Activated T-cell treated with anti-CD3 and anti-CD28 coated beads, Interleukin-2, amount 50 U/mL, for 72 hours (primary cell): Measurements from ENCODE around the gene CAMSAP1. TPM values are rescaled to one million over a fixed set of nuclear protein-coding genes. Genes with fewer than 3 reads are reported as not detected.

Experiments used
- ATAC-seq, 2 donors: fragments of 150-1000 bp; cut with Tn5 transposase; replicated peaks in 1 of 2; 2 replicates each; pipeline ENCODE4 v1.10.0; 2021; ENCODE audit warnings: moderate library complexity in 2 of 2, mild to moderate bottlenecking in 1 of 2
- DNase-seq, 2 donors: peaks; one replicate each; pipeline ENCODE4 v3.0.0; 2021 to 2022; ENCODE audit warnings: mixed read lengths in 1 of 2
- H3K27ac Mint-ChIP-seq: one replicate; pipeline ENCODE4 v1.8.0; 2022; ENCODE audit warnings: mild to moderate bottlenecking, moderate library complexity, mixed read lengths
- H3K27me3 Mint-ChIP-seq: one replicate; pipeline ENCODE4 v1.8.0; 2022; ENCODE audit warnings: low read depth, mixed read lengths
- H3K36me3 Mint-ChIP-seq, 2 donors: one replicate each; pipeline ENCODE4 v1.8.0; 2022; ENCODE audit warnings: mixed read lengths in 2 of 2, mild to moderate bottlenecking in 1 of 2; ENCODE audit not compliant: insufficient read depth in 2 of 2
- H3K4me1 Mint-ChIP-seq: one replicate; pipeline ENCODE4 v1.8.0; 2022; ENCODE audit warnings: low read depth, mixed read lengths
- H3K4me3 Mint-ChIP-seq, 2 donors: one replicate each; pipeline ENCODE4 v1.8.0; 2022; ENCODE audit warnings: mild to moderate bottlenecking in 2 of 2, mixed read lengths in 2 of 2, moderate library complexity in 2 of 2
- H3K9me3 Mint-ChIP-seq, 2 donors: one replicate each; pipeline ENCODE4 v1.8.0; 2022; ENCODE audit warnings: mixed read lengths in 2 of 2
- total RNA-seq, 2 donors: library from RNA; stranded (reverse); gene quantifications; one replicate each; pipeline ENCODE4 v1.2.3, GENCODE V29; 2022

The CAMSAP1 gene
- total RNA-seq, 2 donors from 2014 or later, result 42.2 to 53.4 TPM

DNA sequence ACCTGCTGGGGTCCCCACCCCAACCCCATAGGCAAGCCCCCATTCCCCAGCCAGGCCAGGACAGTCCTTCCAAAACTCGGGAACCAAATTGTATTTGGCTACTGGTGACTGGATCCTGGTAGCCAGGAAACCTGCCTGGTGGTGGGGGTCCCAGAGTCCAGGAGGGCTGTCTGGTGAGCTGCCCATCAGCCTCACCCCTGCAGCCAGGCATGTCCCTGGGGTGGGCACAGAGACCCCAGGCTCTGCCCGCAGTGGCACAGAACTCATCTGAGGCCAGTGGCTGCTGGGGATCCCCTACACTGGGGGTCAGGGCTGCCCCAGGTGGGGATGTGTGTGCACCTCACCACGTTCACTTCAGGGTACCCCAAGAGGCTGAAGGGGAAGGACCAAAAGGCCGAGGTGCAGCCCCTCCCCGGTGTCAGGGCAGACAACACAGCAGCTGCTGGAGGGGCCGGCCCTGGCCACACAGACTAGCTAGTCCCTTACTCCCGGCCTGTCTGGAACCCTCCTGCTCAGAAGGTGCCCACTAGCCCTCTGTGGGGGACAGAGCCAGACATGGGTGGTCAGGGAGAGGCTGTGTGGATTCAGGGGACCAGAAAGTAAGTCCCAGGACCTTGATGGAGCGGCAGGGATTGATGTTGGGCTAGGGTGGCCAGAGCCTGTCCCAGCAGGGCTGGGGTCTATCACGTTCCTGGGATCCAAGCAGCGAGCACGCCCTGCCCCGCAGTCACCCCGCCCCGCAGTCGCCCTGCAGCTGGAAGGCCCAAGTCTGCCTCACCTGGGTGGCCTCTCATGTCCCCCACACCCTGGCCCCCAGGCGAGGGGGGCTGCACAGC is 113.9 kb downstream of the CAMSAP1 start:
- Mint-ChIP-seq H3K4me3 (no peak overlapping the region), H3K36me3 (no peaks in the 10 kb centered on the region), H3K4me1 (no peaks in the 10 kb centered on the region), H3K27me3 (no peaks in the 10 kb centered on the region), H3K27ac (no peak overlapping the region), H3K9me3 (no peaks in the 10 kb centered on the region)
- no peak for DNase-seq
- ATAC-seq, result no peak

DNA sequence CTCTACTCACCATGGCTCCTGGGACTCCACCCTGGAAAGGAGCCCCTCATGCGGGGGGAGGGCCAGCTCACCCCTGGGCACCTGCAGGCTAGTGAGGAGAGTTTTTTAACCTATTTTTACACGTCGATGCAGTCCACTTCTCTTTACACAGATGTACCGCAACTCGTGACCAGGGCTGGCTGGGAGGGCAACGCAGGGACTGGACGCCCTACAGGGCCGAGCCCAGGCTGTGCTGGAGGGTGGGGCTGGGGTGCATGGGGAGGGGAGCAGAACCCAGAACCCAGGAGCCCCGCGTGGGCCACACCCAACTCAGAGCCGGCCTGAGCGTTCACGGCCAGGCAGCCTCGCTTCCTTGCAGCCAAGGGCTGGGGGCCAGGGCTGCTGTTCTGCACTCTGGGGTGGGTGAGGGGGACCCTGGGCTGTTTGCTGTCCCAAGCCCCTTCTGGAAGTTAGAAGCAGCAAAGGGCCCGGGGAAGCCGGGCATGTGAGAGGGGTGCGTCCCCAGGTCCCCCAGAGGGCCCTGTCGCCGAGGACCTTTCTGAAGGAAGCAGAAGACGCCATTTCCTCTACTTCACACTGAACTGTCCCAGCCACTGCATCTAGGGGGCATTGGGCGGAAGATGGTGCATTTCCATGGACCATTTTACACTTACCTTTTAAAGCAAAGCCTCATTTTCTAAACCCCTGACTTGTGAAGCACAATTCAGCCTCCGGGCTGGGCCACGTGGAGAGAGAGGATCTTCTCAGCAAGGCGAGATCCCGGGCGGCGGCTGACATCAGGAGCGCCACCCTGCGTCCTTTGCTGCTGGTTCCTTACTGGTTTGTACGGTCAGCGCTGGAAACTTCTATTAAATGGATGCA is 114.8 kb downstream of the CAMSAP1 start:
- Mint-ChIP-seq H3K4me3 (no peak overlapping the region), H3K4me1 (no peaks in the 10 kb centered on the region), H3K27ac (no peak overlapping the region), H3K9me3 (no peaks in the 10 kb centered on the region), H3K27me3 (no peaks in the 10 kb centered on the region), H3K36me3 (no peaks in the 10 kb centered on the region)
- DNase-seq (no peak), ATAC-seq (no peak)

DNA sequence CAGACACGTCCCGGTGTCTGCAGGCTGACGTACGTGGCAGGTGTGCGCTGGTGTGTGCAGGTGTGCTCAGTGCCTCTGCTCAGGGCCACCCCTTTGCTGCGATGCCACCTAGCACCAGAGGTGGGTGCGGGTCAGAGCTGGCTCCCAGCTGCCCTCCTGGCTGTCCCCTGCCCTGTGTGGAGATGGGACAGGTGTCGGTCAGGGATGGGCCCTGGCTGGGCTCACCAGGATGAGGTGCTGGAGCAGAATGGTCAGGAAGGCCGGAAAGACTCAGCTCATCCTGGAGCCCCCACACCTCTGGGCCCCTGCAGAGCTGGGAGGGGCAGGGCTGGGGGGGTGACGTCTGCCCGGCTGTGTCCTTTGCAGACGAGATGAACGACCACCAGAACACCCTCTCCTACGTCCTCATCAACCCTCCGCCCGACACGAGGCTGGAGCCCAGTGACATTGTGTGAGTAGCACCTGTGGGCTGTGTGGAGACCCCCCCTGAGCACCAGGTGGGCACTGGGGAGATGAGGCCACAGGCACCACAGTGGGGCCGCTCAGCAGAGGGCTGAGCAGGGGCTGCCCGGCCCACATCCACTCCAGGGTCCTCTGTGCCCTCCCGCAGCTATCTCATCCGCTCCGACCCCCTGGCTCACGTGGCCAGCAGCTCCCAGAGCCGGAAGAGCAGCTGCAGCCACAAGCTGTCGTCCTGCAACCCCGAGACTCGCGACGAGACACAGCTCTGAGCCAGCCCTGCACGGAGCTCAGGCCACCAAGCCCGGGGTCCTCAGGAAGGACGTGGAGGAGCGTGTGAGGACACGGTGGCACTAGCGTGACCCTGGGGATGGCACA is 115.7 kb downstream of the CAMSAP1 start:
- Mint-ChIP-seq H3K36me3 (no peaks in the 10 kb centered on the region), H3K4me1 (no peaks in the 10 kb centered on the region), H3K27me3 (no peaks in the 10 kb centered on the region), H3K4me3 (no peak overlapping the region), H3K9me3 (no peaks in the 10 kb centered on the region), H3K27ac (no peak overlapping the region)
- no peak for DNase-seq
- ATAC-seq, result peak in 1 of 2 donors; percentile 12

DNA sequence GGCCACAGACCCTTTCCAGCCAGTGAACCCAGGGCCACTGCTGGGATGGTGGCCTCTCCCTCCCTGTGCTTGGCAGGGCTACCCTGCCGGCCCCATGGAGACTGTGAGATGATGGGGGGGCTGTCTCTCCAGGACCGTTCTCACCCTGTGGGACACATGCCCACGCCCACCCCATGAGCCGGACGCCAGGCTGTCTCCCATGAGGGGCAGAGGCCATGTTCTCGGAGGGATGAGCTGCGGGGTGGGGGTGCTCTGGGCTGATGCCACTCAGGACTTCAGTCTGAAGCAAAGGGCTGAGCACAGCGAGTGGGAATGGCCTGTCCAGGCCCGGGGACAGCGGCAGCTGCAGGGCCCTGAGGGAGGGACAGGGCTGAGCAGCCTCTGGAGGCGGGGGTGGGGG is 116.5 kb downstream of the CAMSAP1 start:
- no peaks in the 10 kb centered on the region for H3K27me3 Mint-ChIP-seq

DNA sequence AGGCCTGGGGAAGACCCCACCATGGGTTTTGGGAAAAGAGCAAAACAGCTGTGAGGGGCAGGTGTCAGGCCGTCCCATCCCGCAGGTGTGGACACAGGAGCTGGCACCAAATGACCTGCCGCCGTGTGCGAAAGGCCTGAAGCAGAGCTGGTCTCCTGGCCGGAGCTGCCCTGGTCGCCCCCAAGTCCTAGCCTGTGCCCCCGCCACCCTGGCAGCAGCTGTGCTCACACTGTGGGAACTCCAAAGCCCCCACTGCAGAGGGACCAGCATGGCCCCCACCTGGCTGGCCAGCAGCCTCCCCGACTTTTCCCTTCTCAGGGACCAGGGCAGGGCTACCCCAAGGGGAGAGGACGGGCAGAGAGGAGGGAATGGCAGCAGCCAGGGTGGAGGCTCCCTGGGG is 117.0 kb downstream of the CAMSAP1 start:
- no peak for DNase-seq
- H3K9me3 Mint-ChIP-seq, result no peaks in the 10 kb centered on the region
- H3K36me3 Mint-ChIP-seq, result no peaks in the 10 kb centered on the region
- no peak for ATAC-seq
- H3K4me1 Mint-ChIP-seq, result no peaks in the 10 kb centered on the region
- H3K27me3 Mint-ChIP-seq, result no peaks in the 10 kb centered on the region
- no peak overlapping the region for H3K4me3 Mint-ChIP-seq
- H3K27ac Mint-ChIP-seq, result no peak overlapping the region

More for the DNA sequence above, 116.5 kb downstream of the CAMSAP1 start:
- H3K9me3 Mint-ChIP-seq, result no peaks in the 10 kb centered on the region
- no peak overlapping the region for H3K27ac Mint-ChIP-seq
- no peaks in the 10 kb centered on the region for H3K4me1 Mint-ChIP-seq
- DNase-seq, result no peak
- no peak for ATAC-seq
- no peak overlapping the region for H3K4me3 Mint-ChIP-seq
- no peaks in the 10 kb centered on the region for H3K36me3 Mint-ChIP-seq

DNA sequence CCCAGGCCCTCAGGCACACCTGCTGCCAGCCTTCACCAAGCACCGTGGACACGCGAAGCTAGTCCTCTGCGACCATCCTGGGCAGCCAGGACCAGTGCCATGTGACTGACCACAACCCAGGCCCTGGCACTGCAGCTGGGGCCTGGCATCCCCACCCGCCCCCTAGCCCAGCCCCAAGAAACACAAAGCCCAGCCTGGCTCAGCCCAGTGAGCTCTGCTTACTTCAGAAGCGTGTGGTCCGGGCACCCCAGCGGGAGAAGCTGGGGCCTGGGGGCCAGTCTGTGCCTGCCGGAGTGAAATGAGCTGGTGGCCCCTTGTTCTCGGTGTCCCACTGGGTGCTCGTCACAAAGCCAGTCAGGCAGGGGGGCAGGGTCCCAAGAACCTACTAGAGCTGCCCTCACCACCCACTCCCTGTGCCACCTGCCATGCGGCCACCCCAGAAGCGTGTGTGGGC is 117.5 kb downstream of the CAMSAP1 start:
- Mint-ChIP-seq H3K36me3 (no peaks in the 10 kb centered on the region), H3K27ac (no peak overlapping the region), H3K9me3 (no peaks in the 10 kb centered on the region), H3K4me1 (no peaks in the 10 kb centered on the region), H3K27me3 (no peaks in the 10 kb centered on the region), H3K4me3 (no peak overlapping the region)
- ATAC-seq (no peak), DNase-seq (no peak)

DNA sequence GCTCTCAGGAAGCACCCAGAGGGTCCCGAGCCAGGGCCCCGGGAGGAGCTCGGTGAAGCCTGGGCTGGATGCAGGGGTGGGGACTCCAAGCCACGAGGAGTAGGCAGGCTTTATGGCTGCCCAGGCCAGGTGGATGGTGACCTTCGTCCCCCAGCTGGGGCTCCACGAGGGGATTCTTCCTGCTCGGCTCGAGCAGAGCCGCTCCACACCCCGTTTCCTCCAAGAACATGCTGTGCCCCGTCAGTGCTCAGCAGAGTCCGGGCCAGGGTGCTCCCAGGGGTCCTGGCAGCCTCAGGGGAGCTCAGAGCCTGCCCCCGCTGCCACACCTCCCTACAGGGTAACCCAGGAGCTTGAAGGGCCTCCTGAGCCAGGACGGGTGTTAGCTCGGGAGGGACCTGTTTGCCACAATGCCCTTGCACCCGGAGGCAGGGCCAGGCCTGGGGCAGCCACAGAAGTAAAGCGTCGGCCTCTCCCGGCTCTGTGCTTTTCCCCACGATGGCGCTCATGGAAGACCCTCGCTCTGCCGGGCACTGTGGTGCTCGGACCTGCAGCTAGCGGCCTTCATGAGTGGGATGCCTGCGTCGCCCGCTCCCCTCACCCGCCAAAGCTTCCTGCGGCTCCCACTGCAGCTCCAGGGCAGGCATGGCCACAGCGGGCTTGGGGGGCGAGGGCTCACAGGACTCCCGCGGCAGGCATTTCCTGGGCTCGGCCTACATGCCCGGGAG is 118.6 kb downstream of the CAMSAP1 start:
- no peak for DNase-seq
- ATAC-seq, result no peak
- H3K4me3 Mint-ChIP-seq, result no peak overlapping the region
- H3K27me3 Mint-ChIP-seq, result no peaks in the 10 kb centered on the region
- no peaks in the 10 kb centered on the region for H3K4me1 Mint-ChIP-seq
- H3K36me3 Mint-ChIP-seq, result no peaks in the 10 kb centered on the region
- no peaks in the 10 kb centered on the region for H3K9me3 Mint-ChIP-seq
- H3K27ac Mint-ChIP-seq, result no peak overlapping the region

DNA sequence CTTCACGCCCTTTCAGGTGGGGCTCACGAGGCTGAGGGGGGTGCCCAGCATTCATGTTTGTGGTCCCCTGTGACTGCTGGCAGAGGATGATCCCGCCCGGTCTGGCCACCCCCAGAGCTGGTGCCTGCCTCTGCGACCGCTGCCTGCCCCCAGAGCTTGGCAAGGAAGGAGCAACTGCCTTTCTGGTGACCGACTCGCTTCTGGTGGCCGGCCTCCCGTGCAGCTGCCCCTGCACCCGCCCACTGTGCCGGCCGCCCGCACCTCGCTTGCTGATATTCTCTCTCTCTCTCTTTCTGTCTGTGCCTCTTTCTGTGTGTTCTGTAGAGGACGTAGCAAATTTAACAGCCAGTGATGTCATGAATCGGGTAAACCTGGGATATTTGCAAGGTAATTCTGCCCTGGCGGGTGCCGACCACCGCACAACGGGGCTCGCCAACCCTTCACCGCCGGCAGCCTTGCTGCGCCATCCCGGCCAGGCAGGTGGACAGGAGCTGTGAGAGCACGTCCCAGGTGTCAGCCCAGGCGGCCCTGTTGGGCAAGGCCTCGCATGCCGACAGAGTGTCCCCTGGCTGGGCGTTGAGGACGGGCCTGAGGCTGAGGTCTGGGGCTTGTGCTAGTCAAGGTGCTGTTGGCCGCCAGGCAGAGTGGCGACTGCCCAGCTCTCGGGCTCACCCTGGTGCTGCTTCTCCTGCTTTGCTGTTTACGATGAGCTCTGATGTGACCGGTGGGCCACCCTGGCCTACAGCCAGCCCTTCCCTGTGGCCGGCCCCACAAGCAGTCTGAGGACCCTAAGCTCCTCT is 119.4 kb downstream of the CAMSAP1 start:
- Mint-ChIP-seq H3K27ac (no peak overlapping the region), H3K27me3 (no peaks in the 10 kb centered on the region), H3K4me3 (no peak overlapping the region), H3K36me3 (no peaks in the 10 kb centered on the region), H3K4me1 (no peaks in the 10 kb centered on the region), H3K9me3 (no peaks in the 10 kb centered on the region)
- ATAC-seq, result no peak
- no peak for DNase-seq

DNA sequence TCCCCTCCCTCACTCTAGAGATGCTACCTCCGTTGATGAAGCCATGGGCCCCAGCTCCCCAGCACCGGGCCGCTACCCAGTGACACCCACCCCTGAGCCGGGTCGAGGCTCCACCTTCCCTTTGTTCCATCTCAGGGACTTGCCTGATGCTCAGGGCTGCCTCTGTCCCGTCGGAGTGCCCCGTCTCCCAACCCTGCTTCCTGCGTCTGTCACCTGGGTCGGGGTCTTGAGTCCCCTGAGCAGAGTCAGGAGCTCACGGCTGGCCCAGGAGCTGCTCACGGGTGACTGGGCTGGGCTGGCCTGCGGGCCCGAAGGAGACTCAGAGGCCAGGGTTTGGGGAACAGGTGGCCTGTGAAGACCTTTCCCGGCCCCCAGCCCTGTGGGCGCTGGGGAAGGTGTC is 120.0 kb downstream of the CAMSAP1 start:
- H3K27ac Mint-ChIP-seq, result no peak overlapping the region
- no peak for DNase-seq
- no peaks in the 10 kb centered on the region for H3K9me3 Mint-ChIP-seq
- no peaks in the 10 kb centered on the region for H3K27me3 Mint-ChIP-seq
- no peaks in the 10 kb centered on the region for H3K36me3 Mint-ChIP-seq
- no peaks in the 10 kb centered on the region for H3K4me1 Mint-ChIP-seq
- no peak overlapping the region for H3K4me3 Mint-ChIP-seq
- ATAC-seq, result no peak

DNA sequence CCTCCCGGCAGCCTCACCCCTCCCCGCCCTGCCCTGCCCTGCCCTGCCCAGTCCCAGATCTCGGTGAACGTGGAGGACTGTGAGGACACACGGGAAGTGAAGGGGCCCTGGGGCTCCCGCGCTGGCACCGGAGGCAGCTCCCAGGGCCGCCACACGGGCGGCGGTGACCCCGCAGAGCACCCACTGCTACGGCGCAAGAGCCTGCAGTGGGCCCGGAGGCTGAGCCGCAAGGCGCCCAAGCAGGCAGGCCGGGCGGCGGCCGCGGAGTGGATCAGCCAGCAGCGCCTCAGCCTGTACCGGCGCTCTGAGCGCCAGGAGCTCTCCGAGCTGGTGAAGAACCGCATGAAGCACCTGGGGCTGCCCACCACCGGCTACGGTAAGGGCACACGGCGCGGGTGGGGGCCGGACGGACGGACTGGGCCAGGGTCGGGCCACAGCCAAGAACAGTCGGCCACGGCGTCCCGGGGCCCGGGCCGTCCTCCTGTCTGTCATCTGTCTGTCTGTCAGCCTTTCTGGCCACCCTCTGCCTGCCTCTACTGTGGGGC is 121.1 kb downstream of the CAMSAP1 start:
- H3K4me1 Mint-ChIP-seq, result no peaks in the 10 kb centered on the region
- no peak for DNase-seq
- no peaks in the 10 kb centered on the region for H3K27me3 Mint-ChIP-seq
- H3K4me3 Mint-ChIP-seq, result no peak overlapping the region
- ATAC-seq, result no peak
- H3K27ac Mint-ChIP-seq, result no peak overlapping the region
- H3K36me3 Mint-ChIP-seq, result no peaks in the 10 kb centered on the region
- H3K9me3 Mint-ChIP-seq, result no peaks in the 10 kb centered on the region

DNA sequence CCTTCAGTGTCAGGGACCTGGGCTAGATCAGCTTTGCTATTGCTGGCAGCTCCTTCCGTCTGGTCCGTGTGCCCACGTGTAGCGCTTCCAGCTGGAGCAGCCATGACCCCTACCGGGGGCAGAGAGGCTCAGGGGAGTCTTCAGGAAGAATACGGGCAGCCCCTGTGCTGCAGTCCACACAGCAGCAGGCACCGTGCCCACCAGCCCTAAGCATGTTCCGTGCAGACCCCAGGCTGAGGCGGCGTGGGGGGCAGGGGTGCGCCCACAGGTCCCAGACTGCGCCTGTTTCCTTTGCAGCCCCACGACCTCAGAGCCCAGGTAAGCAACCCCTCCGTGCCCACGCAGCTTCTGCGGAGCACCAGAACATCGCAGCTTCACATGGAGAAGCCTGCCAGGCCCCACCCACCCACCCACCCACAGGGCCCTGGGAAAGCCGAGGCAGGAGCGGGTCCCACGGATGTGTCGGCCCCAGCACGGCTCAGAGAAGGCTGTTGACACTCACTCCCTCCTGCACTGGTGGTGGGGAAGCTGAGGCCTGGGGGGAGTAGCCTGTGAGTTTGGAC is 122.3 kb downstream of the CAMSAP1 start:
- Mint-ChIP-seq H3K27me3 (no peaks in the 10 kb centered on the region), H3K9me3 (no peaks in the 10 kb centered on the region), H3K4me3 (no peak overlapping the region), H3K27ac (no peak overlapping the region), H3K36me3 (no peaks in the 10 kb centered on the region), H3K4me1 (no peaks in the 10 kb centered on the region)
- no peak for DNase-seq
- no peak for ATAC-seq
